NCI-H446 treated with DMSO at 0.1 percent for 48 hours (cell line): Measurements from ENCODE around the gene METTL27.
"Not testable (repeated sequence)": the region's sequence is repeated elsewhere in the genome, so short reads cannot be mapped to it uniquely, and the experiment has no call there.

Source experiments
- DNase-seq: peaks from one replicate; lab custom pipeline; 2025; lab: John Stamatoyannopoulos, UW

METTL27 gene

GRCh38 chr7:73817121-73817520 lies 25.2 kb downstream of the METTL27 start:
- no peak for DNase-seq

GRCh38 chr7:73815436-73815835 lies 26.9 kb downstream of the METTL27 start:
- DNase-seq = no peak

- DNase-seq = no peak
Measured at GRCh38 chr7:73812996-73813395, 29.3 kb downstream of the METTL27 start.

GRCh38 chr7:73811760-73812168 lies 30.6 kb downstream of the METTL27 start:
- DNase-seq = no peak

- DNase-seq = no peak
Measured at GRCh38 chr7:73810998-73811360, 31.3 kb downstream of the METTL27 start.

GRCh38 chr7:73809467-73809951 lies 32.8 kb downstream of the METTL27 start:
- DNase-seq = no peak

- DNase-seq = no peak
Measured at GRCh38 chr7:73802459-73802858, 39.9 kb downstream of the METTL27 start.

GRCh38 chr7:73801577-73801976 lies 40.7 kb downstream of the METTL27 start:
- DNase-seq = no peak

GRCh38 chr7:73799282-73800141 lies 42.8 kb downstream of the METTL27 start:
- DNase-seq = no peak

GRCh38 chr7:73797176-73797575 lies 45.1 kb downstream of the METTL27 start:
- not testable (repeated sequence) for DNase-seq

- not testable (repeated sequence) for DNase-seq
Measured at GRCh38 chr7:73796656-73797055, 45.7 kb downstream of the METTL27 start.

- DNase-seq = not testable (repeated sequence)
Measured at GRCh38 chr7:73795188-73795587, 47.1 kb downstream of the METTL27 start.

GRCh38 chr7:73791170-73791690 lies 51.1 kb downstream of the METTL27 start:
- DNase-seq = not testable (repeated sequence)

GRCh38 chr7:73789051-73789450 lies 53.3 kb downstream of the METTL27 start:
- no peak for DNase-seq

GRCh38 chr7:73787786-73788048 lies 54.6 kb downstream of the METTL27 start:
- DNase-seq = not testable (repeated sequence)

- DNase-seq = no peak
Measured at GRCh38 chr7:73786588-73786987, 55.7 kb downstream of the METTL27 start.
